ENCODE results near the gene SLC38A2.
A peak's percentile ranks its signal among the peaks of the same experiment; 100 is the strongest.

Gene SLC38A2

DNA sequence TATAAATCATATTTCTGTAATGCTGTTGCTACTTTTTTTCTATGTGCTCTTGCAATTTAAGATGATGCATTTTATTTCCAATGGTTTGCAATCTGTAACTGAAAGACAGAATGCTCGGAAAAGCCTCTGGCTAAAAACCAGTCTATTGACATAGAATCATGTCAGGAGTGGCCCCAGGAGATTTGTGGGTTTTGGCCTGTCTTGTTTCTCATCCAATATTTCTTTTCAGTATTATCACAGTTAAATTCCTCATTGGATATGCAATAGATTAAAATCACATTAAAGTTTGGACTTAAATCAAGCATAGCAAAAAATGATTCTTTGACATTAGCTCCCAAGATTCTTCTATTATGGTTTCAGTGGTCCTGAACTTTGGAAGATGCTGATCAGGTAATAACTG, 19.1 kb upstream of the SLC38A2 start:
- no peak for DNase-seq

DNA sequence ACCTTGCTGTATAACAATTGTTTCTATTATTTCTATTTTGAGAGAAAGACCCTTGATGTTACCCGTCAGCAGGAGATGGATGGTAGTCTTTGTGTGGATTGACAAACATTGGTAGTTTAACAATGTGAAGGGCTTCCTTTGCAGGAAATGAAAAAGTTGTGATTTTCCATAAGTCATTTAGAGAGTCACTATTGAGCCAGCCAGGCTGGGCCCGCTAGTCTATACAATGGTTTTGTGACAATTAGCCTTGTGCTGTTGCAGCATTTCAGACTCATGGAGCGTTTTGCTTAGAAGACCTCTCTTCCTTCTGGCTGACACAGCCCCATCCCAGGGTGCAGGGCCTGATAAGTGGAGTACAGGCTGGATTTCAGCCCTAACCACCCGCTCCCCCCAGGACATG, 18.3 kb upstream of the SLC38A2 start:
- no peak for DNase-seq

DNA sequence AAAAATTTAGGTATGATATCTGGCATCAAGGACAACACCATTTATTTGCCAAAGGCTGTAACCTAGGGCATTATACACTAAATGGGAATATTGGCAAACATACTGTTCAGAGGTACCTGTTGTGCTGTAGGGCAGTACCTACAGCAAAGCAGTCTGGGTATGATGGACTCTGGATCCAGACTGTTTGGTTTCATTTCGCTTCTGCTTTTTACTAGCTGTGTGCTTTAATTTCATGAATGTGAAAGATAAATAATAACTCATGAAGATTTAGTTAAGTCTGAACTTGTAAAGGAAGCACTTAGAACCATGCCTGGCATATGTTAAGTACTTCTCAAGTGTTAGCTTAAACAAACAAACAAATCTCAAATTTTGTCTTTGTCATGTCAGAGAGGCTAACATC, 17.7 kb upstream of the SLC38A2 start:
- no peak for DNase-seq

DNA sequence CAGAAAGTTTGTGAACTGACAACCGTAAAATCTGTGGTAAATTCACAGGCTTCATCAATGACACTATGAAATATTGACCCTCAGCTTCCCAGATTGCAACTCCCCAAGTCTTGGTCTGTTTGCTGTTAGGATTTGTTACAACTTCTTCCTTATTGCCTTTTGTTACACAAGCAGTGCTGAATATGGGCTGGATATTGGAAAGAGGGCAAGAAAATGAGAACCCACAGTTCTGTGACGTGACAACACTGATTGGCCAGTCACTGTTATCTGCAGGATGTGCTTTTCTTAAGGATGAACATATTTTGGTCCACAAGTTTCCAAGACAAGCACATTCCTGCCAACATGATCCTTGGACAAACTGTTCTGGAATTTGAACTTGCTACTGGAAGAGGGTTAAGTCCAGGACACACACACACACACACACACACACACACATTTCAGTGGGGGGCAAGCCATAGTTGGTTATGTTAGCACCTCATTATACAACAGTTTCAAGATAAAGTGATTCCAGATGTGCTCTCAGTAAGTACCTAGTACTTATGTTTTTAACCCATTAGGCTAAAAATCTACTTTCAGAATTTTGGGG, 16.6 kb upstream of the SLC38A2 start:
- peak; percentile 92 for DNase-seq

DNA sequence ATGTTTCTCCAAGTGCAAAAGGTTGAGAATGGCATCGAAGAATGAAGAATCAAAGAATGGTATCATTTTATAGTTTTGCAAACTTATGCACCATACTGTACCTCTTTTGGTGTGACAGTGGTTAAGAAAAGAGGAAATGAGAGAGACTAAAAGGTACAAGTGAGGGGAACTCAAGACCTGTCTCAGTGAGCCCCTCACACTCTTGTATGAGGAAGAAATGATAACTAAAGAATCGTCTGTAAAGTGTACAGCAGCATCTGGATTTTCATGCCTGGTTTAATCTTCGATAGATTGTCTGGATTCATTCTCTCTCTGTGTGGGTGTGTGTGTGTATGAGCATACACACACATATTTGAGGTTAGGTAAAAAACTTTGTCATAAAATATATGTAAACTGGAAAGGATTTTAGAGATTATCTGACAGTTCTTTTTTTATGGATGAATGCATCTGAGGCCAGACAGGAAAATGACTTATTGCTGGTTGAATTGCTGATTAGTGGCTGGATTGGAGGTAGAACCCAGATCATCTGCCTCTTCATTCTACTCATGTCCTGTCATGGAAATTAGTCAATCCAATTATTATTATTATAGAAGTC, 16.0 kb upstream of the SLC38A2 start:
- peak; percentile 87 for DNase-seq

DNA sequence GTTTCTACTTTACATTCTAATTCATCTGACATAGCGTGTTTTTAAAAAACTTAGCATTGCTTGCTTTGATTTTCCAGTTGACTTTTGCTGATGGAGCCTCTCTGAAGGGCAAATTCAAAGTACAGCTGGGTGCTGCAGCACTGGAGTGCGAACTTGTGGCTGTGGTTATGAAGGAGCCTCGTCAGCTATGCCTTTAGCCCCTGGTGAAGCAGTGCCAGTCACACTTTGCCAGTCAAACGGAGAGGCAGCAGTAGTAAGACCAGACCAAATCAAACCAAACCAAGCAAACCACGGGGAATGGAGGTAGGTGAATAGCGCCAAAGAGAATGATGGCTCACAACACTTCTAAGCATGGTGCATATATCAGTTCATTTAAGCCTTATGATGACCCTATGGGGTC, 15.1 kb upstream of the SLC38A2 start:
- DNase-seq, result no peak

GRCh38 chr12:46386877-46387629, 14.5 kb upstream of the SLC38A2 start:
- DNase-seq, result peak; percentile 74

- DNase-seq, result peak; percentile 98
Observed at GRCh38 chr12:46386360-46386867, 13.8 kb upstream of the SLC38A2 start.

- no peak for DNase-seq
Observed at GRCh38 chr12:46385438-46385837, 12.9 kb upstream of the SLC38A2 start.

DNA sequence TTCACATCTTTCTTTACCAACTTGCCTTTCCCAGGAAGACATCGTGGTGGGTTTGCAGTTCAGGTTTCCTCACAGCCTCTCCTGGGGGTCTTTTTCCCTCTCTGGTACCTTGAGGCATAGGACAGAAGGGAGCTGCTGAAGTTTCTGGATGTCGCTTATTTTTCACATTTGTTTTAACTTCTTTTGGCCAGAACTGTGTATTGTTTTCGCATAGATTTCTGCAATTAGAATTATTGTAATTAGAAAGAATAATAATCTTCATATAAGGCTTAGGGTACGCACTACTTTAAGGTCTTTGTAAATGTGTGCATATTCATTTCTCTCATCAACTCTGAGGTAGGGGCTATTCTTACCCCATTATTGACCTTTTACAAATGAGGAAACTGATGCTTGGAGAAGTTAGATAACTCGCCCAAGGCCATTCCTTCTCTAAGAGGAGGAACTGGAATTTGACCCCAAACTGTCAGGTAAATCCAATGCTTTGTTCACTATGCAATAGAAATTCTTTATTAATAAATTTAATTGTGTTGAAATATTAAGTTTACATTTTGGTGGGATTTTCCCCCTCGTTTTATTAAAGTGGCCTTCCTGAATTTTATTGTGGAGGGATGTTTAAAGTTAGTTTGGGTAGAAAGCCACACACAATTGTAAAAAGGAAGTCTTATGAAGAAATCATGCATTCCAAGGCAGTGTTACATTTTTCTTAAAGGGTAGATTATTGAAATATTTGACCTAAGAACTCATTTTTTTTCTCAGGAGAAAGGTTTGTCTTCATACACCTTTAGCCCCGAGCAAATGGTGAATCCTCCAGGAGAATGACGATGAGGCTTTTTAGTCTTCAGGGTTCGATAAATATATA, 12.1 kb upstream of the SLC38A2 start:
- peak; percentile 76 for DNase-seq

DNA sequence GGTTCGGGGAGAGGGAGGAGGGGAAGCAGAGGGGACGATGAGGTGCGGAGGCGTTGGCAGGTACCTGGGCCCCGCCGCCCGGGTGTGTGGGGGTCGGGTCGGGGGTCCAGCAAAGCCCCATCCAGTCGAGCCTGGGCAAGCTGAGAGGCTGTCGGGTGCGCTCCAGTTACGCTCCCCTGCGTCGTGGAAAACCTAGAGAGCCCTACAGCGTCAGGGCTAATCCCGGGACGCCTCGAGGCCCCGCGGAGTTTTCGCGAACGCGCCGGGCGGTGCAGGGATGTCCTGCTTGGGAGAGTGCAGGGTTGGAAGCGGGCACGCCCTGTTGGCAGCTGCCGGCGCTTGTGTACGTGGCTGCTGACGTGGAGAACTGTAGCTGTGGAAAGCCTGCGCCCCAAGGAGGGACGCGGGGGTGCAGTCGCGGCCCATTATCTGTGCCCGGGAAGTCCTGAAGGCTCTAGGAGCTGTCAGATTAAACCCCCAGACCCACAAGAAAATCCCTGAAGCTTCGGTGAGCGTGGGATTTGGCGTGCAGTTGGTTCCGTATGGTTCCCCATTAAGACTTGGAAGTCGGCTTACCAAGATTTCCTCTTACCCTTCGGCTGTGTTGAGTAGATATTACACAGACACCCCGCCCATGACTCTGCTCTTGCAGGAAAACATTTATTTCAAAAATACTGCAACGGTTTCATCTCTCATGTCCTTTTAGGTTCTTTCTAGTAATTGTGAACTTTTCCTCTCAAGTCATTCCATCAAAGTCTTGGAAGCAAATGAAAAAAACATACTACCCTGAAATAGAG, 11.3 kb upstream of the SLC38A2 start:
- peak; percentile 96 for DNase-seq

- DNase-seq, result peak; percentile 98
Observed at GRCh38 chr12:46382964-46383653, 10.5 kb upstream of the SLC38A2 start.

DNA sequence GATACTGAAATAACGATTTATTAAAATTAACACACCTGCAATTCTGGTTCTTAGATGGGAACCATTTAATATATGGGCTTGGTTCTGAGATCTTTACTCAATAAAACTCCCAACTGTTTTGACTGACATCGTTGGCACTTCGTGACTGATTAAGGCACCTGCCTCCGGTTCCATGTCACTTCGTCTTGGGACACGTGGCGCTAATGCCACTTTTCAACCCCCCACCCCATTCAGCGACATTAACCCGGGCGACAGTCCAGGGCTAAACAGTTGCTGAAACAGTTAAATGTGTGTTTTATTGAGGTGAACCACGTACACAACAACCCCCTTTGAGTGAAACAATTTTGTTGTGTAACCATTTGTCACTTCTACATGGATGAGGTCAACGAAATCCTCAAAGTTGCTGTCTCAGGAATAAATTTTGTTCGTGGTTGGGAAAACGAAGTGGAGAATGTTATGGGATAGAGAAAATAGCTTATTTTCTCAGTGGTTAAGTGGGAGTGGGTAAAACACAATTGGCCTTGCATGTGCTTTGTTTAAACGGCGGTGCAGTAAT, 9.9 kb upstream of the SLC38A2 start:
- DNase-seq, result peak; percentile 24

GRCh38 chr12:46380881-46381280, 8.3 kb upstream of the SLC38A2 start:
- no peak for DNase-seq

DNA sequence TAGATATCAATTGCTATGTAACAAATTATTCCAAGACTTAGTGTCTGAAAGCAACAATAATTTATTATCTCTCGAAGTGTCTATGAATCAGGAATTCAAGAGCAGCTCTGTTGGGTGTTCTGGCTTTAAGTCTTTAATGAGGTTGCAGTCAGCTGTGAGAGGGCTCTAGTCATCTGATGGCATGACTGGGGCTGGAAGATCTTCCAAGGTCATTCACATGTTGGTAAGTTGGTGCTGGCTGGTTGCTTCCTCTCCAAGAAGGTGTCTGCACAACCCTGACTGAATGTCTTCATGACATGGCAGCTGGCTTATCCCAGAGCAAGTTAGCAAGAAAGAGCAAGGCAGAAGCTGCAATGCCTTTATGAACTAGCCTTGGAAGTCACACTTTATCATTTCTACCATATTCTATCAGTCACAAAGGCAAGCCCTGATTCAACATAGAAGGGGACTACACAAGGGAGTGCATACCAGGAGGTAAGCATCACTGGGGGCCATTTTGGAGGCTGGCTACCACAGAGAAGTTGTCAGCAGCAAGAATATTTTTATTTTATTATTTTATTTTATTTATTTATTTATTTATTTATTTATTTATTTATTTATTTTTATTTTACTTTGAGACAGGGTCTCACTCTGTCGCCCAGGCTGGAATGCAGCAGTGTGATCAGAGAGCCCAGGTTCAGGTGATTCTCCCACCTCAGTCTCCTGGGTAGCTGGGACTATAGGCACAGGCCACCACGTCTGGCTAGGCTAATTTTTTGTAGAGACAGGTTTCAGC, 7.6 kb upstream of the SLC38A2 start:
- no peak for DNase-seq

GRCh38 chr12:46379352-46379751, 6.8 kb upstream of the SLC38A2 start:
- peak; percentile 1 for DNase-seq

GRCh38 chr12:46378530-46378929, 6.0 kb upstream of the SLC38A2 start:
- no peak for DNase-seq

GRCh38 chr12:46377678-46378077, 5.1 kb upstream of the SLC38A2 start:
- DNase-seq, result peak; percentile 20

- DNase-seq, result no peak
Observed at GRCh38 chr12:46376579-46376978, 4.0 kb upstream of the SLC38A2 start.

GRCh38 chr12:46374711-46375110, 2.1 kb upstream of the SLC38A2 start:
- no peak for DNase-seq

DNA sequence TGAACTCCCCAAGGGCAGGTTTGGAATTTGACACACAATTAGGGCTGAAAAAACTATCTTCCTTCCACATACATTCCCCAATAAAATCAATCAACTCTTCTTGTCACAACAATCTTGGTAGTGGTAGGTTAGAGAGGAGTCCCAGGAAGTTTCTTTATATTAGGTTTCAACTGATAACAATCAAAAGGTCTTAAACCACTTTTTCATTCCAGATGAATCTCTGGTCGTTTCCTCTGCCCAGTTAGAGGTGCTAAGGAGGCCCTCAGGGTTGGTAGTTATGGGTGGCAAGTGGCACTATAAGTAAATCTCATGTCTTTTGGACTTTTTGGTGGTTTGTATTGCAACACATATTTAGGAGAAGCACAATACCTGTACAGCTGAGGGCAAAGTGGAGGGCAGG, 1.7 kb upstream of the SLC38A2 start:
- no peak for DNase-seq

Data from HCEC 1CT (cell line).